B cell (primary cell): ENCODE data around the gene TLE3.

Experiments
- EZH2 ChIP-seq: IDR thresholded peaks from 2 replicates; pipeline ENCODE4 v1.6.1; 2012; ENCODE audit warnings: borderline replicate concordance, low read depth, mild to moderate bottlenecking, moderate library complexity, low read length; ENCODE audit not compliant: insufficient read depth, poor library complexity, severe bottlenecking
- TF ChIP-seq, protein P1 (sequence below): fragments of 200-600 bp; IDR thresholded peaks from one replicate; pipeline ENCODE4 v1.8.0; 2022; ENCODE audit warnings: antibody characterized with exemption, mild to moderate bottlenecking

GRCh38 chr15:70058642-70059360 is 38.9 kb downstream of the TLE3 start:
- TF ChIP-seq EZH2, result no peak
- TF ChIP-seq, protein P1, sequence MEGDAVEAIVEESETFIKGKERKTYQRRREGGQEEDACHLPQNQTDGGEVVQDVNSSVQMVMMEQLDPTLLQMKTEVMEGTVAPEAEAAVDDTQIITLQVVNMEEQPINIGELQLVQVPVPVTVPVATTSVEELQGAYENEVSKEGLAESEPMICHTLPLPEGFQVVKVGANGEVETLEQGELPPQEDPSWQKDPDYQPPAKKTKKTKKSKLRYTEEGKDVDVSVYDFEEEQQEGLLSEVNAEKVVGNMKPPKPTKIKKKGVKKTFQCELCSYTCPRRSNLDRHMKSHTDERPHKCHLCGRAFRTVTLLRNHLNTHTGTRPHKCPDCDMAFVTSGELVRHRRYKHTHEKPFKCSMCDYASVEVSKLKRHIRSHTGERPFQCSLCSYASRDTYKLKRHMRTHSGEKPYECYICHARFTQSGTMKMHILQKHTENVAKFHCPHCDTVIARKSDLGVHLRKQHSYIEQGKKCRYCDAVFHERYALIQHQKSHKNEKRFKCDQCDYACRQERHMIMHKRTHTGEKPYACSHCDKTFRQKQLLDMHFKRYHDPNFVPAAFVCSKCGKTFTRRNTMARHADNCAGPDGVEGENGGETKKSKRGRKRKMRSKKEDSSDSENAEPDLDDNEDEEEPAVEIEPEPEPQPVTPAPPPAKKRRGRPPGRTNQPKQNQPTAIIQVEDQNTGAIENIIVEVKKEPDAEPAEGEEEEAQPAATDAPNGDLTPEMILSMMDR, result no peak
